WERI-Rb-1 (cell line): Measurements from ENCODE around the gene PLXND1.

ENCODE experiments used
- DNase-seq: peaks from one replicate; pipeline ENCODE4 v3.0.0-alpha.2; 2020
- H3K27ac ChIP-seq: fragments of 250-450 bp; sonication (Bioruptor Pico); 2 replicates; pipeline ENCODE4 v1.5.1; 2020; ENCODE audit warnings: mild to moderate bottlenecking, moderate library complexity
- H3K27me3 ChIP-seq: fragments of 250-450 bp; sonication (Bioruptor Pico); 2 replicates; pipeline ENCODE4 v1.5.1; 2021; ENCODE audit warnings: mild to moderate bottlenecking, low read depth, moderate library complexity; ENCODE audit not compliant: insufficient read depth, severe bottlenecking
- H3K36me3 ChIP-seq: fragments of 250-450 bp; sonication (Bioruptor Pico); 2 replicates; pipeline ENCODE4 v1.5.1; 2020; ENCODE audit warnings: mild to moderate bottlenecking, moderate library complexity
- H3K4me3 ChIP-seq: 2 replicates; pipeline ENCODE4 v1.5.1; 2011; ENCODE audit warnings: low read depth, mild to moderate bottlenecking, control low read depth, low read length
- H3K9me3 ChIP-seq: fragments of 250-450 bp; sonication (Bioruptor Pico); 2 replicates; pipeline ENCODE4 v1.5.1; 2021; ENCODE audit warnings: mild to moderate bottlenecking, moderate library complexity; ENCODE audit not compliant: severe bottlenecking
- TF ChIP-seq, protein P1 (sequence below): IDR thresholded peaks from 2 replicates; pipeline ENCODE4 v1.5.1; 2011; ENCODE audit warnings: low read depth, mild to moderate bottlenecking, control low read depth, inconsistent platforms, low read length

PLXND1 gene

DNA sequence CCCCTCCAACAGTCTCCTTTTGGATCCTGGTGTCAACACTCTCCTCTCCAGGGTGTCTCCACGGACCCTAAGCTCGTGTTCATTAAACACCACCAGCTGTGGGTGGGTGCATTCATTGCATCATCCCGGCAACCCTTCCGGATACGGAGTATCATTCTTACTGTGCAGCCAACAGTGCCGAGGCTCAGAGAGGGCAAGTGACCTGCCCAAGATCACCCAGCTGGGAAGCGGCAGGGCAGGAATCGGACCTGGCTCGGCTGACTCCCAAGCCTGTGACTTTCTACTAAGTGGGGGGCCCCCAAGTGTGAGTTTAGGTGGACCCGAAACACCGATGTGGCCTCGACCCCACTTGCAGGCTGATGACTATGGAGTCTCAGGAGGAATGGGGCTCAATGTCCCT lies 43.1 kb downstream of the PLXND1 start:
- H3K27ac ChIP-seq: no peak overlapping the region; the same call in 1 of the 2 replicates
- H3K4me3 ChIP-seq: no peak overlapping the region
- H3K27me3 ChIP-seq: no peaks in the 10 kb centered on the region
- no peaks in the 10 kb centered on the region for H3K9me3 ChIP-seq
- DNase-seq: no peak
- TF ChIP-seq, protein P1, sequence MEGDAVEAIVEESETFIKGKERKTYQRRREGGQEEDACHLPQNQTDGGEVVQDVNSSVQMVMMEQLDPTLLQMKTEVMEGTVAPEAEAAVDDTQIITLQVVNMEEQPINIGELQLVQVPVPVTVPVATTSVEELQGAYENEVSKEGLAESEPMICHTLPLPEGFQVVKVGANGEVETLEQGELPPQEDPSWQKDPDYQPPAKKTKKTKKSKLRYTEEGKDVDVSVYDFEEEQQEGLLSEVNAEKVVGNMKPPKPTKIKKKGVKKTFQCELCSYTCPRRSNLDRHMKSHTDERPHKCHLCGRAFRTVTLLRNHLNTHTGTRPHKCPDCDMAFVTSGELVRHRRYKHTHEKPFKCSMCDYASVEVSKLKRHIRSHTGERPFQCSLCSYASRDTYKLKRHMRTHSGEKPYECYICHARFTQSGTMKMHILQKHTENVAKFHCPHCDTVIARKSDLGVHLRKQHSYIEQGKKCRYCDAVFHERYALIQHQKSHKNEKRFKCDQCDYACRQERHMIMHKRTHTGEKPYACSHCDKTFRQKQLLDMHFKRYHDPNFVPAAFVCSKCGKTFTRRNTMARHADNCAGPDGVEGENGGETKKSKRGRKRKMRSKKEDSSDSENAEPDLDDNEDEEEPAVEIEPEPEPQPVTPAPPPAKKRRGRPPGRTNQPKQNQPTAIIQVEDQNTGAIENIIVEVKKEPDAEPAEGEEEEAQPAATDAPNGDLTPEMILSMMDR: no peak
- peaks cover 10% of the 10 kb centered on the region for H3K36me3 ChIP-seq

DNA sequence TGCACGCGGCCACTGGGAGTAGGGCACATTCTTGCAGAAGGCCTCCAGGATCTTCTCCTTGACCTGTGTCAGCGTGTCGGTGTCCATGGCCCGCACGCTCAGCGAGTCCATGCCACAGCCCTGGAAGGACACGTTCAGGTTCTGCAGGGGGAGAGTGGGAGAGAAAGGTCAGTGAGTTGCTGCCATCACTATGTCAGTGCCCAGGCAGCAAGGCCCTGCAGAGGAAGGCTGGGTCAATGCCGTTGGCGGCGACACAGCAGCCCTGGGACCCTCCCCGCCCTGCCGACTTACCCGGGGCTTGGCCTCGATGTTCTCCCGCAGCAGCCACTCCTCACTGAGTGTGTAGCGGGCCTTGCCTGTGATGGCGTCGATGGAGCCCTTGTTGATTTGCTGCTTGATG lies 43.7 kb downstream of the PLXND1 start:
- H3K9me3 ChIP-seq: no peaks in the 10 kb centered on the region
- TF ChIP-seq, protein P1: no peak
- no peak overlapping the region for H3K27ac ChIP-seq
- no peak overlapping the region for H3K4me3 ChIP-seq
- H3K36me3 ChIP-seq: peaks cover 15% of the 10 kb centered on the region
- H3K27me3 ChIP-seq: no peaks in the 10 kb centered on the region
- no peak for DNase-seq

DNA sequence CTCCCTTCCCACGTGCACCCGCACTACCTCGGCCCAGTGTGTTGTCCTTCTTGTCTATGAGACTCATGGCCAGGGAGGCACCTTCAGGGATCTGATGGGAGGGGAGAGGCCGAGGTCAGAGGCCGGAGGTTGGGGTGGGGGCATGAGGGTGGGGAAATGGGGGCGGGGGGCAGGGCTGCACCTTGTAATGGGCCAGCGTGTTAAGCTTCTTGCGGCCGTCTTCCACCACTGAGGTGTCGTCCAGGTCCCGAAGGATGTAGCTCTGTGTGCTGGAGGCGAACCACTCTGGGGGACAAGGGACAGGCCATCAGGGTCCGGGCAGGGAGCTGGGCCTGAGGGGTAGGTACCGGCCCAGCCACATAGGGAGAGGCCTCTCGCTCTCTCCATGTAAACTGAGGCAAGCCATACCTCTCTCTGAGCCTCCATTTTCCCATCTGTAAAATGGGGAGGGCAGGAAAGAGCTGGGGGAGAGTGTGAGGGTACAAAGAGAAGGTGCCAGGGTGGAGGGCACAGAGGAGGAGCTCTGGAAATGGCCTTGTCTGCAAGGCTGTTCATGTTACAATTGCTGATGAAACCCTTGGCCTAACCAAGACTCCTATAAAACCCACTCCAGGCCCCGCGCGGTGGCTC lies 44.7 kb downstream of the PLXND1 start:
- no peak for DNase-seq
- H3K4me3 ChIP-seq: no peak overlapping the region
- H3K36me3 ChIP-seq: peaks cover 16% of the 10 kb centered on the region
- H3K27me3 ChIP-seq: no peaks in the 10 kb centered on the region
- no peaks in the 10 kb centered on the region for H3K9me3 ChIP-seq
- peak overlapping the region; percentile 72 for H3K27ac ChIP-seq
- TF ChIP-seq, protein P1: no peak

DNA sequence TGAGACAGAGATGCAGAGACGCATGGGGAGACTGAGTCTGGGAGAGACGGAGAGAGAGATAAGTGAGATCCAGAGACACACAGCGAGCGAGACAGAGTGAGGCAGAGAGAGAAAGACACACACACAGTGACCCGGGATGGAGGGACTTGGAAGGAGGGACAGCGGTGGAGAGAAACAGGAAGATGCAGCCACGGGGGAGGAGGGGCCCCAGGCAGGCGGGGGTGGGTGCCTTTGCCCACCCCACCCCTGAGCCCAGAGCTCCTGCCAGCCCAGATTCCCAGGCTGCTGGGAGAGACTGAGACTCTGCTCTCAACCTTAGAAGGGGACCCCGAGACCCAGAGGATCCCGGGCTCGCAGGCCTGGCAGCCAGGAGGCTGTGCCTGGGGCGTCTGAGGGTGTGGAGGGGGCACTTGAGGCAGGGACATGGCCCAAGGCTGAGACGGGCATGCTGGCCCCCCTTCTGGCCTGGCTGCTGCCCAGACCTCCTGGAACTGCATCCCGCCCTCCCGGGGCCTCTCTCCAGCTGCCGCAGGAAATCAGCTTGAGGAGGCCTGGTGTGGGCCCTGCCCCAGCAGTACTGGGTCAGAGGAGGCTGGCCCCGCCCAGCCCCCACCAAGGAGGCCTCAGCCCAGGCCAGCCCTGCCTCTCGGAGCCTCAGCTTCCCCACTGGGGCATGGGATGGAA lies 45.4 kb downstream of the PLXND1 start:
- peak; percentile 85 for DNase-seq
- H3K9me3 ChIP-seq: no peaks in the 10 kb centered on the region
- TF ChIP-seq, protein P1: no peak
- peak overlapping the region; percentile 72 for H3K27ac ChIP-seq
- H3K27me3 ChIP-seq: no peaks in the 10 kb centered on the region
- peaks cover 22% of the 10 kb centered on the region for H3K36me3 ChIP-seq
- no peak overlapping the region for H3K4me3 ChIP-seq

DNA sequence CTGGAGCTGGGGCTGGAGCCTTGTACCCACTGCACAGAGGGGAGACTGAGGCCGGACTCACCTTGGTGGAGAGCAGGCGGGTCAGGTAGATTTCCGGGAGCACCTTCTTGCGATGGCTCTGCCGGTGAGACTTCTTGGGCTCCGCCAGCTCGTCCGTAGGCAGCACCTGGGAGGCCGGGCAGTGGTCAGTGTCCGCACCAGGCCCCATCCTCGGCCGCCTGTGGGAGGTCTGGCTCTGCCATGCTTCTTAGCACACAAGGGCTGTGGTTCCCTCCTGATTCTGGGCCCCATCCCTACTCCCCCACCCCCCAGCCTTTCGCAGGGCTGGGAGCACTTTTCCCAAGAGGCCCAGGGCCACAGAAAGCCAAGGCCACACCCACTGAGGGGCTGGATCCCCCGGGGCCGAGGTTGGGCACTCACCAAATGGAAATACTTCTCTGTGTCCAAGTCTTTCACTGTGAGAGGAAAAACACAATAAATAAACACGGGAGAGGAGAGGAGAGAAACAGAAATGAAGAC lies 46.1 kb downstream of the PLXND1 start:
- Histone ChIP-seq H3K9me3 (no peaks in the 10 kb centered on the region), H3K27ac (peak overlapping the region; percentile 72), H3K27me3 (no peaks in the 10 kb centered on the region), H3K4me3 (no peak overlapping the region), H3K36me3 (peaks cover 22% of the 10 kb centered on the region)
- DNase-seq: peak; percentile 40
- TF ChIP-seq, protein P1: no peak
